Activated T-helper 2 cell treated with anti-CD3 and anti-CD28 coated beads, Interferon-gamma antibody, Interleukin-2, Interleukin-4, amounts not matched to agents 10 μg/mL and 5 μg/mL and 100 μg/mL, durations not matched to agents 14 hours and 24 hours and 36 hours (primary cell): ENCODE data around the gene GNG2. TPM values are rescaled to one million over a fixed set of nuclear protein-coding genes. Genes with fewer than 3 reads are reported as not detected.

Source experiments
- DNase-seq: peaks from one replicate; pipeline ENCODE4 v3.0.0; 2021; ENCODE audit warnings: low spot score
- H3K27ac Mint-ChIP-seq: one replicate; pipeline ENCODE4 v1.8.0; 2021; ENCODE audit warnings: mixed read lengths
- H3K27me3 Mint-ChIP-seq: one replicate; pipeline ENCODE4 v1.8.0; 2021; ENCODE audit warnings: low read depth, mixed read lengths
- H3K36me3 Mint-ChIP-seq: one replicate; pipeline ENCODE4 v1.8.0; 2021; ENCODE audit warnings: low read depth, mixed read lengths
- H3K4me1 Mint-ChIP-seq: one replicate; pipeline ENCODE4 v1.8.0; 2021; ENCODE audit warnings: low read depth, mixed read lengths
- H3K4me3 Mint-ChIP-seq: one replicate; pipeline ENCODE4 v1.8.0; 2021; ENCODE audit warnings: low read depth, mild to moderate bottlenecking, moderate library complexity, mixed read lengths
- H3K9me3 Mint-ChIP-seq: one replicate; pipeline ENCODE4 v1.8.0; 2021; ENCODE audit warnings: mixed read lengths
- intact Hi-C: fragments of 100-400 bp; cut with micrococcal nuclease; formaldehyde crosslinking; loops from one replicate; pipeline ENCODE4 v1.15.1; 2023
- total RNA-seq: library from RNA; stranded (reverse); gene quantifications from 2 replicates; pipeline ENCODE4 v1.2.3, GENCODE V29; 2022

Gene GNG2
- total RNA-seq, 1 donor from 2014 or later: 120 TPM

GRCh38 chr14:51844081-51844881, 16.1 kb upstream of the GNG2 start:
- Mint-ChIP-seq H3K4me3 (no peak overlapping the region), H3K9me3 (peaks cover 14% of the 10 kb centered on the region), H3K4me1 (peaks cover 36% of the 10 kb centered on the region), H3K27me3 (peaks cover 6% of the 10 kb centered on the region), H3K27ac (peak overlapping the region; percentile 9), H3K36me3 (peaks cover 18% of the 10 kb centered on the region)
- no peak for DNase-seq
- intact Hi-C loops: no loop called here

GRCh38 chr14:51845811-51846210, 14.6 kb upstream of the GNG2 start:
- no peak for DNase-seq
- Mint-ChIP-seq H3K4me3 (peak overlapping the region; percentile 27), H3K27me3 (no peaks in the 10 kb centered on the region), H3K4me1 (peaks cover 47% of the 10 kb centered on the region), H3K27ac (peak overlapping the region; percentile 77), H3K9me3 (peaks cover 26% of the 10 kb centered on the region), H3K36me3 (peaks cover 29% of the 10 kb centered on the region)
- intact Hi-C loops: loop anchor here (5.0 kb wide), 5 partner anchors 64 to 1614 kb away; partner anchors contain the start of genes FRMD6 and SOS2

GRCh38 chr14:51846631-51847488, 13.6 kb upstream of the GNG2 start:
- H3K27me3 Mint-ChIP-seq: no peaks in the 10 kb centered on the region
- peaks cover 33% of the 10 kb centered on the region for H3K9me3 Mint-ChIP-seq
- DNase-seq: peak; percentile 87
- intact Hi-C loops: loop anchor here (1.0 to 5.0 kb wide), 11 partner anchors 13 to 1615 kb away; partner anchors contain the start of genes FRMD6, GNG2, RTRAF and SOS2
- peak overlapping the region; percentile 94 for H3K27ac Mint-ChIP-seq
- H3K36me3 Mint-ChIP-seq: peaks cover 34% of the 10 kb centered on the region
- peak overlapping the region; percentile 78 for H3K4me3 Mint-ChIP-seq
- peaks cover 56% of the 10 kb centered on the region for H3K4me1 Mint-ChIP-seq

- no peaks in the 10 kb centered on the region for H3K27me3 Mint-ChIP-seq
- peaks cover 34% of the 10 kb centered on the region for H3K9me3 Mint-ChIP-seq
- H3K4me3 Mint-ChIP-seq: peak overlapping the region; percentile 78
- peak overlapping the region; percentile 94 for H3K27ac Mint-ChIP-seq
- no peak for DNase-seq
- H3K4me1 Mint-ChIP-seq: peaks cover 61% of the 10 kb centered on the region
- intact Hi-C loops: loop anchor here (1.0 to 5.0 kb wide), 11 partner anchors 13 to 1615 kb away; partner anchors contain the start of genes FRMD6, GNG2, RTRAF and SOS2
- H3K36me3 Mint-ChIP-seq: peaks cover 34% of the 10 kb centered on the region
Observed at GRCh38 chr14:51847489-51847796, 13.0 kb upstream of the GNG2 start.

GRCh38 chr14:51848120-51848519, 12.3 kb upstream of the GNG2 start:
- H3K4me3 Mint-ChIP-seq: peak overlapping the region; percentile 55
- peaks cover 34% of the 10 kb centered on the region for H3K9me3 Mint-ChIP-seq
- H3K27me3 Mint-ChIP-seq: no peaks in the 10 kb centered on the region
- peaks cover 34% of the 10 kb centered on the region for H3K36me3 Mint-ChIP-seq
- DNase-seq: no peak
- peaks cover 68% of the 10 kb centered on the region for H3K4me1 Mint-ChIP-seq
- H3K27ac Mint-ChIP-seq: peak overlapping the region; percentile 96
- intact Hi-C loops: loop anchor here (5.0 kb wide), 5 partner anchors 66 to 1616 kb away; partner anchors contain the start of genes FRMD6 and SOS2

- Mint-ChIP-seq H3K27ac (peak overlapping the region; percentile 96), H3K4me1 (peaks cover 63% of the 10 kb centered on the region), H3K27me3 (no peaks in the 10 kb centered on the region), H3K4me3 (no peak overlapping the region), H3K36me3 (peaks cover 34% of the 10 kb centered on the region), H3K9me3 (peaks cover 34% of the 10 kb centered on the region)
- intact Hi-C loops: loop anchor here (5.0 kb wide), 5 partner anchors 67 to 1617 kb away; partner anchors contain the start of genes FRMD6 and SOS2
- DNase-seq: no peak
Observed at GRCh38 chr14:51849097-51849496, 11.3 kb upstream of the GNG2 start.

GRCh38 chr14:51850651-51851050, 9.8 kb upstream of the GNG2 start:
- intact Hi-C loops: no loop called here
- H3K4me1 Mint-ChIP-seq: peaks cover 62% of the 10 kb centered on the region
- peaks cover 34% of the 10 kb centered on the region for H3K9me3 Mint-ChIP-seq
- DNase-seq: no peak
- H3K4me3 Mint-ChIP-seq: no peak overlapping the region
- H3K36me3 Mint-ChIP-seq: peaks cover 37% of the 10 kb centered on the region
- H3K27me3 Mint-ChIP-seq: no peaks in the 10 kb centered on the region
- peak overlapping the region; percentile 9 for H3K27ac Mint-ChIP-seq

- intact Hi-C loops: no loop called here
- no peak overlapping the region for H3K27ac Mint-ChIP-seq
- peaks cover 35% of the 10 kb centered on the region for H3K36me3 Mint-ChIP-seq
- peaks cover 58% of the 10 kb centered on the region for H3K4me1 Mint-ChIP-seq
- H3K4me3 Mint-ChIP-seq: no peak overlapping the region
- H3K27me3 Mint-ChIP-seq: no peaks in the 10 kb centered on the region
- no peak for DNase-seq
- peaks cover 44% of the 10 kb centered on the region for H3K9me3 Mint-ChIP-seq
Observed at GRCh38 chr14:51852541-51852940, 7.9 kb upstream of the GNG2 start.

GRCh38 chr14:51855234-51855633, 5.2 kb upstream of the GNG2 start:
- Mint-ChIP-seq H3K36me3 (peaks cover 14% of the 10 kb centered on the region), H3K4me3 (no peak overlapping the region), H3K9me3 (peaks cover 24% of the 10 kb centered on the region), H3K27me3 (no peaks in the 10 kb centered on the region), H3K27ac (no peak overlapping the region), H3K4me1 (peaks cover 59% of the 10 kb centered on the region)
- intact Hi-C loops: no loop called here
- no peak for DNase-seq

- no peak for DNase-seq
- peaks cover 11% of the 10 kb centered on the region for H3K9me3 Mint-ChIP-seq
- H3K4me3 Mint-ChIP-seq: no peak overlapping the region
- H3K27ac Mint-ChIP-seq: no peak overlapping the region
- H3K36me3 Mint-ChIP-seq: peaks cover 8% of the 10 kb centered on the region
- intact Hi-C loops: no loop called here
- H3K4me1 Mint-ChIP-seq: peaks cover 47% of the 10 kb centered on the region
- no peaks in the 10 kb centered on the region for H3K27me3 Mint-ChIP-seq
Observed at GRCh38 chr14:51856792-51857296, 3.6 kb upstream of the GNG2 start.

- H3K4me1 Mint-ChIP-seq: peaks cover 47% of the 10 kb centered on the region
- intact Hi-C loops: no loop called here
- no peak overlapping the region for H3K27ac Mint-ChIP-seq
- H3K4me3 Mint-ChIP-seq: no peak overlapping the region
- no peak for DNase-seq
- H3K9me3 Mint-ChIP-seq: peaks cover 10% of the 10 kb centered on the region
- no peaks in the 10 kb centered on the region for H3K27me3 Mint-ChIP-seq
- H3K36me3 Mint-ChIP-seq: peaks cover 21% of the 10 kb centered on the region
Observed at GRCh38 chr14:51859131-51859530, 1.3 kb upstream of the GNG2 start.

- intact Hi-C loops: loop anchor here (1.0 to 5.0 kb wide), 2 partner anchors 14 to 116 kb away; no protein-coding TSS in a partner anchor
- H3K4me1 Mint-ChIP-seq: peaks cover 53% of the 10 kb centered on the region
- H3K36me3 Mint-ChIP-seq: peaks cover 22% of the 10 kb centered on the region
- H3K9me3 Mint-ChIP-seq: peaks cover 10% of the 10 kb centered on the region
- DNase-seq: no peak
- no peaks in the 10 kb centered on the region for H3K27me3 Mint-ChIP-seq
- peak overlapping the region; percentile 96 for H3K4me3 Mint-ChIP-seq
- peak overlapping the region; percentile 84 for H3K27ac Mint-ChIP-seq
Observed at GRCh38 chr14:51860825-51861499, 550 bp downstream of the GNG2 start.
